CD4-positive, alpha-beta T cell (primary cell): ENCODE results near the gene XPO6. TPM values are rescaled to one million over a fixed set of nuclear protein-coding genes. Genes with fewer than 3 reads are reported as not detected.

ENCODE experiments used
- ATAC-seq: fragments of 200-7000 bp; cut with Tn5 transposase; one replicate; pipeline ENCODE4 v1.10.0; 2022; ENCODE audit warnings: mild to moderate bottlenecking; ENCODE audit not compliant: poor library complexity
- CTCF ChIA-PET: fragments of 350-600 bp; sonication (Branson Sonifier 250); formaldehyde crosslinking; loops from one replicate; lab custom pipeline; 2021; ENCODE audit warnings: antibody characterized with exemption, inconsistent platforms; lab: Charles Lee
- POLR2A ChIA-PET: fragments of 350-600 bp; sonication (Branson Sonifier 250); formaldehyde crosslinking; loops from one replicate; lab custom pipeline; 2021; ENCODE audit warnings: antibody characterized with exemption, inconsistent platforms; lab: Charles Lee
- DNase-seq, 14 experiments: peaks; one replicate each; pipeline ENCODE4 v3.0.0-alpha.2; 2013 to 2020; ENCODE audit warnings: mixed read lengths in 2 of 14
- H3K27ac ChIP-seq, 2 donors: one replicate each; pipeline versions ENCODE4 v1.5.1 to v1.7.0; 2013; ENCODE audit warnings: low read length in 2 of 2, low read depth in 1 of 2, mild to moderate bottlenecking in 1 of 2
- H3K27me3 ChIP-seq, 2 experiments: 1 replicate in 1 of 2; 2 replicates in 1 of 2; pipeline versions ENCODE4 v1.6.1 to v1.7.0; 2013; ENCODE audit warnings: low read length in 2 of 2, control low read depth in 1 of 2, mild to moderate bottlenecking in 1 of 2, moderate library complexity in 1 of 2; ENCODE audit not compliant: insufficient read depth in 2 of 2, control insufficient read depth in 1 of 2
- H3K36me3 ChIP-seq: one replicate; pipeline ENCODE4 v1.6.1; 2013; ENCODE audit warnings: low read length, control low read depth; ENCODE audit not compliant: insufficient read depth
- H3K4me1 ChIP-seq: one replicate; pipeline ENCODE4 v1.6.1; 2013; ENCODE audit warnings: low read length, control low read depth; ENCODE audit not compliant: insufficient read depth
- H3K4me3 ChIP-seq: one replicate; pipeline ENCODE4 v1.5.1; 2013; ENCODE audit warnings: mild to moderate bottlenecking, low read length, moderate library complexity
- H3K9me3 ChIP-seq, 2 experiments: 1 replicate in 1 of 2; 2 replicates in 1 of 2; pipeline versions ENCODE4 v1.6.1 to v1.7.0; 2013; ENCODE audit warnings: low read length in 2 of 2, mild to moderate bottlenecking in 2 of 2, control low read depth in 1 of 2, moderate library complexity in 1 of 2; ENCODE audit not compliant: control insufficient read depth in 1 of 2, insufficient read depth in 1 of 2
- H3K27ac Mint-ChIP-seq: one replicate; pipeline ENCODE4 v1.8.0; 2020; ENCODE audit warnings: mixed read lengths
- H3K27me3 Mint-ChIP-seq: one replicate; pipeline ENCODE4 v1.8.0; 2021; ENCODE audit warnings: mixed read lengths
- H3K36me3 Mint-ChIP-seq: one replicate; pipeline ENCODE4 v1.8.0; 2021; ENCODE audit warnings: low read depth, mixed read lengths
- H3K4me1 Mint-ChIP-seq: one replicate; pipeline ENCODE4 v1.8.0; 2021; ENCODE audit warnings: low read depth, mixed read lengths
- H3K4me3 Mint-ChIP-seq: one replicate; pipeline ENCODE4 v1.8.0; 2020; ENCODE audit warnings: mild to moderate bottlenecking, mixed read lengths
- H3K9me3 Mint-ChIP-seq: one replicate; pipeline ENCODE4 v1.8.0; 2020; ENCODE audit warnings: mixed read lengths
- CTCF ChIP-seq: fragments of 200-600 bp; IDR thresholded peaks from one replicate; pipeline ENCODE4 v1.8.0; 2022; ENCODE audit warnings: antibody characterized with exemption, mild to moderate bottlenecking
- intact Hi-C, 2 experiments: fragments of 100-400 bp; cut with DNase I in 1 of 2; cut with micrococcal nuclease in 1 of 2; formaldehyde crosslinking; loops; one replicate each; pipeline versions ENCODE4 v1.15.1 to v1.9.0; 2023 to 2025; cut with DNase I, micrococcal nuclease
- total RNA-seq, 174 experiments: library from RNA in 2 of 174; stranded (reverse) in 2 of 174; gene quantifications; one replicate each; pipeline ENCODE4 v1.2.3 and lab custom pipeline; 2021 to 2026

The XPO6 gene
- total RNA-seq, 2 experiments from 2014 or later, result 378 to 390 TPM

- H3K4me1 Mint-ChIP-seq, result peaks cover 85% of the 10 kb centered on the region
- ATAC-seq (no peak), DNase-seq (no peak)
- peaks cover 24% of the 10 kb centered on the region for H3K4me1 ChIP-seq
- ChIA-PET POLR2A (interaction anchor here (1.2 kb wide), 1 partner anchor 9 kb away, joined by 3 read pairs; no protein-coding TSS in a partner anchor), CTCF (interaction anchor here (0.7 to 1.6 kb wide), 3 partner anchors 35 to 452 kb away, joined by 3 to 4 read pairs (median 3); no protein-coding TSS in a partner anchor)
- H3K9me3 Mint-ChIP-seq, result no peaks in the 10 kb centered on the region
- H3K36me3 Mint-ChIP-seq, result peaks cover 91% of the 10 kb centered on the region
- H3K4me3 ChIP-seq, result no peak overlapping the region
- H3K27ac Mint-ChIP-seq, result peak overlapping the region; percentile 45
- H3K27me3 ChIP-seq, result no peaks in the 10 kb centered on the region
- no peaks in the 10 kb centered on the region for H3K27me3 Mint-ChIP-seq
- intact Hi-C loops, result no loop called here
- no peak for TF ChIP-seq CTCF
- no peak overlapping the region for H3K27ac ChIP-seq
- H3K36me3 ChIP-seq, result peaks cover 66% of the 10 kb centered on the region
- H3K9me3 ChIP-seq, result no peaks in the 10 kb centered on the region
- H3K4me3 Mint-ChIP-seq, result no peak overlapping the region
Observed at GRCh38 chr16:28158136-28158535, 53.6 kb downstream of the XPO6 start.

- Histone ChIP-seq H3K4me3 (no peak overlapping the region), H3K36me3 (peaks cover 71% of the 10 kb centered on the region), H3K27me3 (no peaks in the 10 kb centered on the region), H3K27ac (no peak overlapping the region), H3K4me1 (peaks cover 14% of the 10 kb centered on the region), H3K9me3 (no peaks in the 10 kb centered on the region)
- H3K27ac Mint-ChIP-seq, result peak overlapping the region; percentile 87
- ChIA-PET POLR2A (interaction anchor here (1.0 kb wide), 1 partner anchor 37 kb away, joined by 3 read pairs; no protein-coding TSS in a partner anchor), CTCF (interaction anchor here (0.6 kb wide), 1 partner anchor 27 kb away, joined by 3 read pairs; no protein-coding TSS in a partner anchor)
- H3K9me3 Mint-ChIP-seq, result no peaks in the 10 kb centered on the region
- intact Hi-C loops, result no loop called here
- H3K27me3 Mint-ChIP-seq, result no peaks in the 10 kb centered on the region
- TF ChIP-seq CTCF, result no peak
- no peak overlapping the region for H3K4me3 Mint-ChIP-seq
- ATAC-seq, result no peak
- no peak for DNase-seq
- H3K36me3 Mint-ChIP-seq, result peaks cover 92% of the 10 kb centered on the region
- H3K4me1 Mint-ChIP-seq, result peaks cover 77% of the 10 kb centered on the region
Observed at GRCh38 chr16:28156056-28156680, 55.6 kb downstream of the XPO6 start.

- Histone ChIP-seq H3K27me3 (no peaks in the 10 kb centered on the region), H3K27ac (no peak overlapping the region), H3K36me3 (peaks cover 72% of the 10 kb centered on the region), H3K4me3 (no peak overlapping the region), H3K4me1 (peaks cover 14% of the 10 kb centered on the region), H3K9me3 (no peaks in the 10 kb centered on the region)
- Mint-ChIP-seq H3K36me3 (peaks cover 92% of the 10 kb centered on the region), H3K9me3 (no peaks in the 10 kb centered on the region), H3K4me1 (peaks cover 77% of the 10 kb centered on the region), H3K4me3 (no peak overlapping the region), H3K27ac (peak overlapping the region; percentile 87), H3K27me3 (no peaks in the 10 kb centered on the region)
- ChIA-PET CTCF (interaction anchor here (0.7 to 2.6 kb wide), 6 partner anchors 11 to 39 kb away, joined by 3 to 14 read pairs (median 4); no protein-coding TSS in a partner anchor), POLR2A (interaction anchor here (0.7 to 1.8 kb wide), 7 partner anchors 8 to 39 kb away, joined by 3 to 5 read pairs (median 4); no protein-coding TSS in a partner anchor)
- DNase-seq, result no peak
- intact Hi-C loops, result no loop called here
- peak; percentile 58 for ATAC-seq
- no peak for TF ChIP-seq CTCF
Observed at GRCh38 chr16:28155293-28155692, 56.5 kb downstream of the XPO6 start.
